GM04504 (cell line): ENCODE data around the gene UCKL1.

Experiments used
- DNase-seq: peaks from one replicate; pipeline ENCODE4 v3.0.0-alpha.2; 2012; ENCODE audit warnings: low read depth

UCKL1 gene

GRCh38 chr20:63890201-63890576 lies 66.0 kb downstream of the UCKL1 start:
- no peak for DNase-seq
